Esophagus mucosa (tissue), 1 donor: ENCODE data around the gene PGBD2. TPM values are rescaled to one million over a fixed set of nuclear protein-coding genes. Genes with fewer than 3 reads are reported as not detected.
"Not testable (repeated sequence)": the region's sequence is repeated elsewhere in the genome, so short reads cannot be mapped to it uniquely, and the experiment has no call there.

Experiments
- ATAC-seq: fragments of 200-7000 bp; cut with Tn5 transposase; one replicate; pipeline ENCODE4 v1.9.1; 2020
- total RNA-seq: library from RNA; stranded (reverse); gene quantifications from one replicate; pipeline ENCODE4 v1.2.4, GENCODE V29; 2023
- donor health status: DM: yes; HTN: yes; CAD: no.

Gene PGBD2
- total RNA-seq, 1 donor from 2014 or later: 4.5 TPM

DNA sequence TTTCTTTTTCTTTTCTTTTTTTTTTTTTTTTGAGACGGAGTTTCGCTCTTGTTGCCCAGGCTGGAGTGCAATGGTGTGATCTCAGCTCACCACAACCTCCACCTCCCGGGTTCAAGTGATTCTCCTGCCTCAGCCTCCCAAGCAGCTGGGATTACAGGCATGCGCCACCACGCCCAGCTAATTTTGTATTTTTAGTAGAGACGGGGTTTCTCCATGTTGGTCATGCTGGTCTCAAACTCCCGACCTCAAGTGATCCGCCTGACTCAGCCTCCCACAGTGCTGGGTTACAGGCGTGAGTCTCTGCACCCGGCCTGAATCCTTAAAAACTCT is 16.2 kb upstream of the PGBD2 start:
- not testable (repeated sequence) for ATAC-seq

DNA sequence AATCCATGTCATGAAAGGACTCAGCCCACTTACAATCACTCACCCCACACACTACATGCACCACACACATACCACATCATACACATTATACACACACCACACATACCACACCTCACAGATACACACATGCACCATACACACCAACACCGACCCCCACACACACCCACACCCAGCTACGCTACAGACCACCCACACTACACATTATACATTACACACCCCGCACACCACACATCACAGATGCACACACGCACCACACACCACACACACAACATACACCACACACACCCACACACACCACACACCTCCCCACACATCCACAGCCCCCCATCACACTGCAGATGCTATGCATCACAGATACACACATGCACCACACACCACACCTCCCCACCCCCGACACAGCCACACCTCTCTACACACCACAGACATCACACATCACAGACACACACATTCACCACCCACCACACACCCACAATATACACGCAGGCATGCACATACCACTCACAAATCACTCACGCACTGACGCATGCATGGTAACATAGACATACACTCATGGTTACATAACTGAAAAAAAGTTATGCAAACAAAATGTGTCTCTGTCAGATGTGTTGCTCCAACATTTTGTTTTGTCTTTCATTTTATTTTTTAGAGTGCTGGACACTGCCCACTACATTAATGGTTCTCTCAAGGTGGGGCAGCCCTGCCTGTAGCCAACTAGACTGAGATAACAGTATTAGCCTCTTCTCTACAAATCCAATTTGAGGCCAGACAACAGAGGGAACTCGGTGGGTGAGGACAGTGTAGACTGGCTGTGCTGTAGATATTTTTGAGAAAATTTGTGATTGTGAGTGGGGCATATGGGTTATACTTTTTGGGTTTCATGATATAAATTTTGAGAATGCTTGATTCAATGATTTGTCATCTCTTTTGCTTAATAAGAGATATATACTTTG is 15.2 kb upstream of the PGBD2 start:
- ATAC-seq: no peak

DNA sequence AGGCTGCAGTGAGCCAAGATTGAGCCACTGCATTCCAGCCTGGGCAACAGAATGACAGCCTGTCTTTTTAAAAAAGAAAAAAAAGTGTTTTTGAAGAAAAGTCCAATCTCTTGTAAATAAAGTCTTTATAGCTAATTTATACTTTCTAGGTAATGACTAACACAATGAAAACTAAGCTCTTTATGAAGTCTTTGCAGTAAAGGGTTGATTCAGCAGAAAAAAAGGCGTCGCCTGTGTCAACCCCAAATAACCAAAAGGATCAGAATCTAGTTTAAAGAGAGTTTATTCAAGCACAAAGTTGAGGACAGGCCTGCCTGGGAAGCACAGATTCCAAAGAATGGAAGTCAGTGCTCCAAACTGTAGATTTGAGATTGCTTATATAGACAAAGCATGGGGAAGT is 14.3 kb upstream of the PGBD2 start:
- ATAC-seq: no peak

DNA sequence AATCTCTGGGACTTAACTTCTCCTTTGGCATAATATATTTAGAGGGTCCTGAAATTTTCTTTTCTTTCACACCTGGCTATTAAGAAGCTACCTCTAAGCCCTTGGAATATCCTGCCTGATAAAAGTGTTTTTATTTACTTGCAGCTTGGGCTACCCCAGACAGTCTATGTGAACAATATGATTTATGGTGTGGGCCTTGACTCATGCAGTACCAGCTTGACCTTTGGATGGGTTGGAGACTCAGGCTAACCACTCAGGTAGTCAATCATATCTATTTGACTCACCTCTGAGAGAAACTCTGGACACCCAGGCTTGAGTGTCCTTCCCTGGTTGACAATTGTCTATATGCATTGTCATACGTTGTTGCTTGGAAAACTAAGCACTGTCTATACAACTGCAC is 13.4 kb upstream of the PGBD2 start:
- no peak for ATAC-seq

DNA sequence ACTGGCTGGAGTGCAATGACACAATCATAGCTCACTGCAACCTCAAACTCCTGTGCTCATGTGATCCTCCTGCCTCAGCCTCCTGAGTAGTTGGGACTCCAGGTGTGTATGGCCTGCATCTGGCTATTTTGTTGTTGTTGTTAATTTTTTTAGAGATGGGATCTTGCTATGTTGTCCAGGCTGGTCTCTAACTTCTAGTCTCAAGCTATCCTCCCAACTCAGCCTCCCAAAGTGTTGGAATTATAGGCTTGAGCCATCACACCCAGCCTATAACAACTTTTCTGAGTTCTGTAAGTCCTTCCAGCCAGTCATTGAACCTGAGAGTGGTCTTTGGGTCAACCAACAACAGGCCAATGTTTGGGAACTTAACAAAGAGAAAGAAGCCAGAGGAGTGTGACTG is 11.2 kb upstream of the PGBD2 start:
- ATAC-seq: no peak

DNA sequence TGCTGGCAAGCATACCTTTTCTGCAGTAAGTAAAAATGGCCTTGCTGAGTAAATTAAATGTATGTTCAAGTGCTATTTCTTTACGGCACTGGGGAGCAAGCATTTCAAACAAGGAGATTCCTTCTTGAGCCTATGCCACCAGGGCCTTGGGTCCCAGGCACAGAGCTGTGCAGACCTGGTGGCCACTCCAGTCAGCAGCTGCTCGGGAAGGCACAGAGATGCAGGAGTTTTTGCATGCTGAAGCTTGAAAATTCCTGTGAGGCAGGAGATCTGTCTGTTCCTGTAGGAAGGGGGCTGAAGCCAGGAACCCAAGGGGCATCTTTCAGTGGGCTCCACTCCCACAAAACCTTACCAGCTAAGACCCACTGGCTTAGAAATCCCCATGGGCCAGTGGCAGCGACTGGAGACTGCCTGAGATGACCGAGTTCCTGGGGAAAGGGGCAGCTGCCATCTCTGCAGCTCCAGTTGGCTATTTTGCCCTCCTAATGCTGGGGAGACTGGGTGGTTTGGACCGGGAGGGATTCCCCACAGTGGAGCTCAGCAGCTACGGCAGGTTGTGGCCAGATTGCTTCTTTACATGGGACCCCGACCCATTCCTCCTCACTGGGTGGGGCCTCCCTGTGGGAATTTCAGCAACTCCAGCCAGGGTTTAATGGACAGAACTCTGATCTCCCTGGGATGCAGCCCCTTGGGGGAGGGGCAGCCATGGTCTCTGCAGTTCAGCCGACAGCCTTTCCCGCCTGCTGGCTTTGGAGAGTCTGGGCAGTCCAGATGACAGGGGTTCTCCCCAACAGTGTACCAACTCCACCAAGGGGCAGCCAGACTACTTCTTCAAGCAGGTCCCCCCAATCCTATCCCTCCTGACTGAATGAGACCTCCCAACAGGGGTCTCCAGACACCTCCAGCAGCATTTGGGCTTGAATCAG is 8.4 kb upstream of the PGBD2 start:
- ATAC-seq: peak; percentile 22

DNA sequence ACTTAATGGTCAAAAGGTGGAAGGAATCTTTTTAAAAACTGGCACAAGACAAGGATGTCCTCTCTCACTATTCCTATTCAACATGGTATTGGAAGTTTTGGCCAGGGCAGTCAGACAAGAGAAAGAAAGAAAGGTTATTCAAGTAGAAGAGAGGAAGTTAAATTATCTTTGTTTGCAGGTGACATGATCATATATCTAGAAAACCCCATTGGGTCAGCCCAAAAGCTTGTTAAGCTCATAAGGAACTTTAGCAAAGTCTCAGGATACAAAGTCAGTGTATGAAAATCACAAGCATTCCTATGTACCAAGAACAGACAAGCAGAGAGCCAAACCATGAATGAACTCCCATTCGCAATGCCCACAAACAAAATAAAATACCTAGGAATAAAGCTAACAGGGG is 5.4 kb upstream of the PGBD2 start:
- ATAC-seq: no peak

DNA sequence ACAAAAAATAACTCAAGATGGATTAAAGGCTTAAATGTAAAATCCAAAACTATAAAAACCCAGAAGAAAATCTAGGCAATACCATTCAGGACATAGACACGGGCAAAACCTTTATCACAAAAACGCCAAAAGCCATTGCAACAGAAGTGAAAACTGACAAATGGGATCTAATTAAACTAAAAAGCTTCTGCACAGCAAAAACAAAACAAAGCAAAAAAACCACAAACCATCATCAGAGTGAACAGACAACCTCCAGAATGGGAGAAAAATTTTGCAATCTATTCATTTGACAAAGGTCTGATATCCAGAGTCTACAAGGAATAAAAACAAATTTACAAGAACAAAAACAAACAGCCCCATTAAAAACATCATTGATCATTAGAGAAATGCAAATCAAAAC is 4.5 kb upstream of the PGBD2 start:
- ATAC-seq: no peak

DNA sequence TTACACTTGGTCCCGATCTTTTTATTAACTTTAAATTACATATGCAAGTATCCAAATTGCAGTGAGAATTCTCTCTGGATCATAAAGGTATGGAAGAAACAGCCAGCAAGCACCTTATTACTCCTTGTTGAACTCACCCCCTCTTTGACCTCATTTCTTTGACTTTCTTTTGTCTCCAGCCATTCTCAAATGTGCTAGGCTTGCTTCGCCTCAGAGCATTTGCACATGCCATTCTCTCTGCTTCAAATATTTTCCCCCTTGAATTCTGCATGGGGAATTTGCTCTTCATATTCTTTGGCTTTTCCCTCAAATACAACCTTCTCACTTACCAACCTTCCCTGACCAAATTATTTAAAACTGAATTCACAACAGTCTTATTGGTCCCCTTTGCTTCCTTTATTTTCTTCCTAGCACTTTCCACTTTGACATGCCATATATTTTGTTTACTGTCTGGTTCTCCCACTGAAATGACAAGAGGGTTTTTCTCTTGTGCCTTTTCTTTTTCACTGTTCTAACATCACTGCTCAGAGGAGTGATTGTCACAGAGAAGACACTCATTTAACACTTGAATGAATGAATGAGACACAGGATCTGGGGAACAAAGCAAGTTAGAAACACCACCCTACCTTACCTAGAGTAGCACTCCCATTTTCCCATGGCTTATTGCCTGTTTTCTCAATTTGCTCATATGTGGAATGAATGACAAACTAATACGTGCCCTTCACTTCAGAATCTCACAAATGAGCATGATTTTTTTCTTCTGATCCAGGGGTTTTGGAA is 1.4 kb upstream of the PGBD2 start:
- no peak for ATAC-seq

DNA sequence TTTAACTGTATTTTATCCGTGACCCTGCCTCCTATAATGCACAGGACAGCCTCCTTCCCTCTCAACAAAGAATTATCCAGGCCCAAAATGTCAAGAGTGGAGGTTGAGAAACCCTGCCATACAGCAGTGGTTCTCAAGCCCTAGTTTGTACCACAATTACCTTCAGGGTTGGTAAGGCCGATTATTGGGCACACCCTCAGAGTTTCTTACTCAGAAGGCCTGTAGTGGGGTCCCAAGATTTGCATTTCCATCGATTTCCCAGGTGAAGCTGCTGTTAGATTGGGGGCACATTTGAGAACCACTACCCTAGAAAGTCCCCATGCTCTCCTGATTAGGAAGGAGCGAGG is 400 bp upstream of the PGBD2 start:
- no peak for ATAC-seq

DNA sequence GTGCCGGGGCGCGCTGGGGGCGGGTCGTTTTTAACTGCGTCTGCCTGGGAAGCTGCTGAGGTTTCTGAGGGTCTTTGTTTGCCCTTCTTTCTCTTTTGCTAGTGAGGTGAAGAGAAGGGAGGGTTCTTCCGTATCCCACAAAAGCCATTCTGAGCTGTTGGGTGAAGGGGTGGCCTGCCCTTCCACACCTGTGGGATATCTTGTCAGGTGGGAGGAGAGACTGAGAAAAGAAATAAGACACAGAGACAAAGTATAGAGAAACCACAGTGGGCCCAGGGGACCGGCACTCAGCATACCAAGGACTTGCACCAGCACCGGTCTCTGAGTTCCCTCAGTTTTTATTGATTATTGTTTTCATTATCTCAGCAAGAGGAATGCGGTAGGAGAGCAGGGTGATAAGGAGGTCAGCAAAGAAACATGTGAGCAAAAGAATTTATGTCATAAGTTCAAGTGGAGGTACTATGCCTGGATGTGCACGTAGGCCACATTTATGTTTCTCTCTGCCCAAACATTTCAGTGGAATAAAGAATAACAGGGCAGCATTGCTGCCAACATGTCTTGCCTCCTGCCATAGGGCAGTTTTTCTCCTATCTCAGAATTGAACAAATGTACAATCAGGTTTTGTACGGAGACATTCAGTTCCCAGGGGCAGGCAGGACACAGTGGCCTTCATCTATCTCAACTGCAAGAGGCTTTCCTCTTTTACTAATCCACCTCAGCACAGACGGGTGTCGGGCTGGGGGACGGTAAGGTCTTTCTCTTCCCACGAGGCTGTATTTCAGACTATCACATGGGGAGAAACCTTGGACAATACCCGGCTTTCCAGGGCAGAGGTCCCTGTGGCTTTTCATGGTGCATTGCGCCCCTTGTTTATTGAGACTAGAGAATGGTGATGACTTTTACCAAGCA is 972 bp downstream of the PGBD2 start:
- no peak for ATAC-seq

DNA sequence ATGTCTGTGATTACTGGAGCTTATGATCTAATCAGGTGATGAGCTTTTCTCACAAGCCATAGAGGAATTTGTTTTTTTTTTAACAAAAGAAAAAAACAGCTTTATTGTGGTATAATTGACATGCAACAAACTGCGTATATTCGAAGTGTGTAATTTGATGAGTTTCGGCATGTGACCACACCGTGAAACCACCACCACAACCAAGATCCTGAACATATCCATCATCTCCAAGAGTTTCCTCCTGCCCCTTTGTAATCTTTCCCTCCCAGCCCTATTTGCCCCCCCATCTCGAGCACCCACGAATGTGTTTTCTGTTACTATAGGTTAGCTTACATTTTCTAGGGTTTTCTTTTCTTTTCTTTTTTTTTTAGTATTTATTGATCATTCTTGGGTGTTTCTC is 4.7 kb downstream of the PGBD2 start:
- ATAC-seq: no peak

DNA sequence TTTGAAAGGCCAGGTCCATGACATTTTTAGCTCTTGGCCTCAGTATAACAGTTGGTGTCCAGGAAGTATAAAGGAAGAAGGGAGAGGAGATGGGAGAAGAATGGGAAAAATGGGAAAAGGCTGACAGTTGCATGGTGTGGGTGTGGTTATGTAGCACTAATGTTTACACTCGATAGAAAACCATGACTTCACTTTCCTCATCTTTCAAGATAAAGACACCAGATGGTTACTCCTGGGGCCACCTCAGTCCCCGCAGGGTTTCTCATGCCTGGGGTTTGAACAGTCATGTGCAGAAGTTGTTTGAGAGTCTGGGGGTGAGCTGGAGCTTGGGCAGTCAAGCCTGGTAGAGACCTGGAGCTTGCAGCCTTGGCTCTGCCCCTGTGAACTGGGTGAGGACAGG is 7.9 kb downstream of the PGBD2 start:
- ATAC-seq: no peak

DNA sequence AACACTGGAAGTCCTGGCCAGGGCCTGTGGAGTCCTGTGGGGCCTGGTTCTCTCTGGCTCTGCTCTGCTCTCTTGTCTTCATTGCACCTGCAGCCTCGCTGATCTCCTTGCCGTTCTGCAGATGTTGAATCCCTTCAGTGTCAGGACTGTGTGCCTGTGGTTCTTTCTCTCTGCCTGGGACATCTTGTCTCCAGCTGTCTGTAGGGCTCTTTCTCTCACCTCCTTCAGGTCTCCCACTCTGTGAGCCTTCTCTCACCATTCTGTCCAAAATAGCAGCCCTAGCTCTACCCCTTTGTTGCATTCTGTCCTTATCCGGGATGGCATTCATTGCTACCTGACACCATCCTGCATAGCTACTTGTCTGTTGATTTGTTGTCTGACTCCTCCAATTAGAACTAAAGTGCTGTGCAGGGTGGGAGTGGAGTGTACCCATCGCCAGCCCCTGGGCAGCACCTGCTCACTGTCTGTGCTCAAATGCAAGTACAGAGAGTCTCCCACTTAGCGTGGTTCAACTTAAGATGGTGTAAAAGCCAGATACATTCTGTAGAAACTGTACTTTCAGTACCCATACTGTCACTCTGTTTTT is 8.9 kb downstream of the PGBD2 start:
- ATAC-seq: no peak

DNA sequence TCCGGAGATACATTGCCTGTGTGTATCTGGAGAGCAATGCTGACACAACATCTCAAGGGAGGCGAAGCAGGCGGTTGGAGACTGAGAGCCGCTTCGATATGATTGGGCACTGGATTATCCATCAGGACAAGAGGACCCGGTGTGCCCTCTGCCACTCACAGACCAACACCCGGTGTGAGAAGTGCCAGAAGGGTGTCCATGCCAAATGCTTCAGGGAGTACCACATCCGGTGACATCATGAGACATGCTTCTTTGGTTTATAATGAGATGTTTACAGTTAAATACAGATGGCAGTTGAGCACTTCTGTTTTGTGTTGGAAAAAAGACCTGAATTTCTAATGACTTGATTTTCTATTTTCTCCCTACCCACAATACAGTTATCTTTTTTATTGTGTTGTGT is 12.1 kb downstream of the PGBD2 start:
- ATAC-seq: no peak

DNA sequence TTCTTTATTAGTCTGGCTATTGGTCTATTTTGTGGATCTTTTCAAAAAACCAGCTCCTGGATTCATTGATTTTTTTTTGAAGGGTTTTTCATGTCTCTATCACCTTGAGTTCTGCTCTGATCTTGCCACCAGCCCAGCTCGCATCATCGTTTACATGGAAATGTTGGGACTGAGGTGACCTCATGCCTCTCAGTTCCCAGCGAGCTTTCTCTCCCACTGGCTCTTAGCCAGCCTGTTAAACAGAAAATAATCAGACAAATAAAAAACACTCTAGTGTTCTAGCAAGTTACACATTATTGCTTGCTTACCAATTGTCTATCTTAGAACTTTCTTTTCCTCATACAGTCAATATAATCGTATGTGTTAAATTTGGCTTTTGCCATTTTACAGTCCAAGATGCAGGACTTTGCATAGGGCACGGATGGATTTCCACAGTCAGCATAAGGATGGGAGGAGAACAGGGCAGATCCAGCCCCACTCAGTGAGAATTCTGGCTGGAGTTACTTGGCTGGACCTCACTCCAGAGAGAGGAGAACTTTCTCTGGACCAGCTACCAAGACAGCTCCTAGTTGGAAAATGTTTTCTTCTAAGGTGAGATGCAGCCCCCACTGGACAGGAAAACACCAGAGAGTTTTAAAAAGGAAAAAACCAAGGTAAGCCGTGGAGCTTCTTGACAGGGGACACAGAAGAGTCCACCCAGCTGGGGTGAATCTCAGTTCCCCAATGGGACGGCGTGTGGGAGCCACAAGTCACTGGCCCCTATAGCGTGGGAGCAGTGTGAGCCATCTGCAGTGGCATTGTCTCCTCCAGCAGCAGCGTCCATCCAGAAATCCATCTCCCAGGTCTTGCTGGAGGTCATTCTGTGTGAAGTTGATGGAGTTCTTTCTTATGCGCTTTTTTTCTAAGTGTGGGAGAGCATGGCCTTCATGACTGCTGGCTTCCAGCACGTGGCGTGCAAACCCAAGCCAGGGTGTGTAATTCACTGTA is 17.6 kb downstream of the PGBD2 start:
- no peak for ATAC-seq

DNA sequence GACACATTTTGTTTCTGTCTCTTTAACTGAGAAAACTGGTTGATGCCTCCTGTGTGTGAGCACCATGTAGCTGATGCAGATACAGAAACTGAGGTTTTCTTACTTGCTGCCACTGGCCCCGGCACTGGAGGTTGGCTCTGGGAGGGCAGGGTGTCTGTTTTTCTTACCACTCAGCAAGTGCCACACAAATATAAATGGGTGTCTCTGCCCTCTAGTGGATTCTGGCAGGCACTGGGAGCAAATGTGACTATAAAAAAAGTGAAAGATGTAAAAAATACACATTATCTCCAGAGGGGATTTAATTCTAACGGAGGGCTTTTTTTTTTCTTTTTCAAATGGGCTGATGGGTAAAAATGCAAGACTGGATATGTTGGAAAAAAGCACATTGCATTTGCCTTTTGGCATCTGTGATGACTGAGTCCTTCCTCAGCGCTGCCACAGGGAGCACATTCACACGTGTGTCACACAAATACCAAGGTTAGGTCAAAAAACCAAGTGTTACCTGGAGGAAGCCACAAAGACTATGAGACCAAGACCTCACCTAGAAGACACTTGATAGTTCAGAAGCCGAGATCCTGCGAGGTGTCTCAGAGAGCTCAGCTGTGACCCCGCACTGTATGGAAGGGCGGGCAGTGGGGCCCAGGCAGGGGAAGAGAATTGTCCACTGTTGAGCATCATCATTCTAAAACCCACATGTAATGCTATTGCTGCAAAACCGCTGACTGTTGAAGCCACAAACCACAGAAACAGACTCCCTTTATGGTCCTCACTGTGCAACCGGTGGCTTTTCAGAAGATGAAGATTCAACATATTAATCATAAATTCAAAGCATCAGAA is 18.9 kb downstream of the PGBD2 start:
- peak; percentile 65 for ATAC-seq

DNA sequence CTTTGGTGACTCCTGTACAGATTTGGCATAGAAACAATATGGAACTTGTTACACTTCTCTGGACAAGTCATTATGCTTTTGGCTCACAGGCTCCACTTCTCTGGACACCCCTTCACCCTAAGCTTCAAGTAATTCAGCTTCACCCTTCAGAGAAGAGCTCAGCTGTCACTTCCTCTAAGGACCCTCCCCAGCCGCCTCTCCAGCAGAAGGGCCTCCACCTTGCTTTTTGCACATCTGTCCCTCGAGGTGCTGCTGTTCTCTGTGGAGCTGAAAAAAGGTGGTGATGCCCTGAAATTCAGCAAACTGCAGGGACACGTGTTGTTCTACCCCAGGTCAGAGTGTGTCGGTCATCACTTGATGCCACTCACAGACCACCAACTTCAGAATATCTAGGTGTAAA is 19.8 kb downstream of the PGBD2 start:
- not testable (repeated sequence) for ATAC-seq
